Activated T-cell treated with anti-CD3 and anti-CD28 coated beads for 1 hour (primary cell): ENCODE measurements around the gene TUBB3.
"Not testable (repeated sequence)": the region's sequence is repeated elsewhere in the genome, so short reads cannot be mapped to it uniquely, and the experiment has no call there.

ENCODE experiments used
- DNase-seq: peaks from one replicate; pipeline ENCODE4 v3.0.0-alpha.2; 2020; ENCODE audit warnings: low read depth

Gene TUBB3

DNA sequence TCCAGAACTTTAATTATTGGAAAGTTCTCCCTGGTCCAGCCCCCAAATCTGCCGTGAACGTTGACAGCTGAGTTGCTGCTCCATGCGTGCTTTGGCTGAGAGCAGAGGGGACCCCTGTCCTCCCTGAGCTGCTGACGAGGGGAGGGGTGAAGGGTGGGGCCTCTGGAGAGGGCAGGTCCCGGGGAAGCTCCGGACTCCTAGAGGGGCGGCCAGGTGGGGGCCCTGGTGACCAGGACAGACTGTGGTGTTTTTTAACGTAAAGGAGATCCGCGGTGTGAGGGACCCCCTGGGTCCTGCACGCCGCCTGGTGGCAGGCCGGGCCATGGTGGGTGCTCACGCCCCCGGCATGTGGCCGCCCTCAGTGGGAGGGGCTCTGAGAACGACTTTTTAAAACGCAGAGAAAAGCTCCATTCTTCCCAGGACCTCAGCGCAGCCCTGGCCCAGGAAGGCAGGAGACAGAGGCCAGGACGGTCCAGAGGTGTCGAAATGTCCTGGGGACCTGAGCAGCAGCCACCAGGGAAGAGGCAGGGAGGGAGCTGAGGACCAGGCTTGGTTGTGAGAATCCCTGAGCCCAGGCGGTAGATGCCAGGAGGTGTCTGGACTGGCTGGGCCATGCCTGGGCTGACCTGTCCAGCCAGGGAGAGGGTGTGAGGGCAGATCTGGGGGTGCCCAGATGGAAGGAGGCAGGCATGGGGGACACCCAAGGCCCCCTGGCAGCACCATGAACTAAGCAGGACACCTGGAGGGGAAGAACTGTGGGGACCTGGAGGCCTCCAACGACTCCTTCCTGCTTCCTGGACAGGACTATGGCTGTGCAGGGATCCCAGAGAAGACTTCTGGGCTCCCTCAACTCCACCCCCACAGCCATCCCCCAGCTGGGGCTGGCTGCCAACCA, 4.4 kb upstream of the TUBB3 start, which contains the start of gene MC1R:
Gene MC1R (plus strand): TSS at position 410 of the 895 bp plus-strand sequence. CDS start 397 bp downstream, at position 807.
- DNase-seq = no peak

DNA sequence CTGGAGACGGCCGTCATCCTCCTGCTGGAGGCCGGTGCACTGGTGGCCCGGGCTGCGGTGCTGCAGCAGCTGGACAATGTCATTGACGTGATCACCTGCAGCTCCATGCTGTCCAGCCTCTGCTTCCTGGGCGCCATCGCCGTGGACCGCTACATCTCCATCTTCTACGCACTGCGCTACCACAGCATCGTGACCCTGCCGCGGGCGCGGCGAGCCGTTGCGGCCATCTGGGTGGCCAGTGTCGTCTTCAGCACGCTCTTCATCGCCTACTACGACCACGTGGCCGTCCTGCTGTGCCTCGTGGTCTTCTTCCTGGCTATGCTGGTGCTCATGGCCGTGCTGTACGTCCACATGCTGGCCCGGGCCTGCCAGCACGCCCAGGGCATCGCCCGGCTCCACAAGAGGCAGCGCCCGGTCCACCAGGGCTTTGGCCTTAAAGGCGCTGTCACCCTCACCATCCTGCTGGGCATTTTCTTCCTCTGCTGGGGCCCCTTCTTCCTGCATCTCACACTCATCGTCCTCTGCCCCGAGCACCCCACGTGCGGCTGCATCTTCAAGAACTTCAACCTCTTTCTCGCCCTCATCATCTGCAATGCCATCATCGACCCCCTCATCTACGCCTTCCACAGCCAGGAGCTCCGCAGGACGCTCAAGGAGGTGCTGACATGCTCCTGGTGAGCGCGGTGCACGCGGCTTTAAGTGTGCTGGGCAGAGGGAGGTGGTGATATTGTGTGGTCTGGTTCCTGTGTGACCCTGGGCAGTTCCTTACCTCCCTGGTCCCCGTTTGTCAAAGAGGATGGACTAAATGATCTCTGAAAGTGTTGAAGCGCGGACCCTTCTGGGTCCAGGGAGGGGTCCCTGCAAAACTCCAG, 3.4 kb upstream of the TUBB3 start:
- no peak for DNase-seq

DNA sequence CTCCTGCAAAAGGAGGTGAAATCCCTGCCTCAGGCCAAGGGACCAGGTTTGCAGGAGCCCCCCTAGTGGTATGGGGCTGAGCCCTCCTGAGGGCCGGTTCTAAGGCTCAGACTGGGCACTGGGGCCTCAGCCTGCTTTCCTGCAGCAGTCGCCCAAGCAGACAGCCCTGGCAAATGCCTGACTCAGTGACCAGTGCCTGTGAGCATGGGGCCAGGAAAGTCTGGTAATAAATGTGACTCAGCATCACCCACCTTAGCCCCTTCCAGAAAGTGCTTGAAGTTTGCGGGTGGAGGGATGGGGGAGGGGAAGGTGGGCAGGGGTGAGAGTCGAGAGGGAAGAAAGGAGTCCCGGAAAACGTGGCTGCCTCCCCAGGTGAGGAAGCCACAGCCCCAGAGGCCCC, 2.4 kb upstream of the TUBB3 start:
- no peak for DNase-seq

DNA sequence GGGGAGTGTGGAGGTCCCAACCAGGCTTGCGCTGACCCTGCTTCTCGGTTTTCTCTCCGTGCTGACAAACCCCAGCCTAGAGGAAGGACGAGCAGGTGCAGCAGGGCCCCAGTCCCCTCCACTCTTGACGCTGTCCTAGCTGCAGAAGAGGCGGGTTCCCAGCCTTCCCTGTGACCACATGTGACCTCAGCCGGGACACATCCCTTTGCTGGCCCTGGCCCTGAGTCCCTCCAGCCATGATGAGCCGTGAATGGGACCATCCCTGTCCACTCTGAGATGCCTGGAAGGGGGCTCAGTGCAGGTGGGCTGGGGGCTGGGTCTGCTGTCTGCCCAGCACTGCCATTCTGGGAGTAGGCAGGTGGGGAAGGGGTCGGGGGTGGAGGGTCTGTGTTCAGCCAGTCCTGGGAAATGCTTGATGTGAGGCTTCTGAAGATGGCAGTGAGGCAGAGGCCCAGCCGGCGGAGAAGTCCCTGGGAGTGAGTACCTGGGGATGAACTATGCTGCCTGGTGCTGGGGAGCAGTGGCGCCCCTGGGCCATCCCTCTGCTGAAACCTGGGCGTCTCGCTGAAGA, 1.9 kb upstream of the TUBB3 start:
- DNase-seq = no peak

DNA sequence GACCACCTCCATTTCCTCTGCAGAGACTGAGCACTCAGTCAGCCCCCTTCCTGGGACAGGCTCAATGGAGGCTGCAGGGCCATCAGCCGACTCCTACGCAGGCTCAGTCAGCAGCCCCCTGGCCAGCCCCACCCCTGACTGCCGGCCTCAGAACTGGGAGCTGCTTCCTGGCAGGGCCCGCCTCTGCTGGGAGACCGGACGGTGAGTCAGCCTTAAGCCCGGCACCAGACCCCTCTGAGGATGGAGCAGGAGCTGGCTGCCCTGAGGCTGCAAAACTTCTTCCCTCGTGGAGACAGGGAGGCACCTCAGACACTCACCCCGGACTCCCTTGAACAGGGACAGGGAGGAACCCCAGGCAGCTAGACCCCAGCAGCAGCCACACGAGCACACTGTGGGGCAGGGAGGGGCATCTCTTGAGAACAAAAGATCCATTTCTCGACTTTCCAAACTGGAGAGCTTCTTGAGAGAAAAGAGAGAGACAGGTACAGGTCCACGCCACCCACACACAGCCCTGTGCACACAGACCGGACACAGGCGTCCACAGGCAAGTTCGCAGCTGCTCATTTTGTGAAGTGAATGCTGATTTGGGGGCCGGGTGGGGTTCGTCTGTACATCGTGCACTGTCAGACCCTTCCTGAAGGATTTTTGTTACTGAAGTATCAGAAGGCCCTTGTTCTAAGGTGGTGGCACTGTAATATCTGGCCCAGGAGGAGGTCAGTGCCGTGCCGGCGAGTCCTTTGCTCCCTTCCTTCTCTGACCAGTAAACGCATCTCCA, 1.3 kb upstream of the TUBB3 start:
- DNase-seq = no peak

DNA sequence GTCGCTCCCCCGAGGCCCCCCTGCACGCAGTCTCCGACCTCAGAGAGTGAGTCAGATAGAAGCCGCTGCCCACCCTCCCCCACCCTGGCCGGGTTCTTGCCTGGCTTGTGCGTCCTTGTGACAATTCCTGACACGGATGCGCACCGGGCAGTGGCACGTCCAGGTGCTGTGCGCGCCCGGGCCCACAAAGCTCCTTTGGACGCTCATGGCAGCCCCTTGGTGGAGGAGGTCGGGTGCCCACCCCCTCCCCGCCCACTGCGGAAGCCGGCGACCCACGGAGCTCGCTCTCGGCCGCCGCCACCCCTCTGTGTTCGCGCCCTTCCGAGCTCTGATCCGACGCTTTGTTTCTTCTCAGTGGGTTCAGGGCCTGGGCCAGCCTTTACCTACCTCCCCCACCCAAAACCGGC, 662 bp upstream of the TUBB3 start:
- DNase-seq = no peak

DNA sequence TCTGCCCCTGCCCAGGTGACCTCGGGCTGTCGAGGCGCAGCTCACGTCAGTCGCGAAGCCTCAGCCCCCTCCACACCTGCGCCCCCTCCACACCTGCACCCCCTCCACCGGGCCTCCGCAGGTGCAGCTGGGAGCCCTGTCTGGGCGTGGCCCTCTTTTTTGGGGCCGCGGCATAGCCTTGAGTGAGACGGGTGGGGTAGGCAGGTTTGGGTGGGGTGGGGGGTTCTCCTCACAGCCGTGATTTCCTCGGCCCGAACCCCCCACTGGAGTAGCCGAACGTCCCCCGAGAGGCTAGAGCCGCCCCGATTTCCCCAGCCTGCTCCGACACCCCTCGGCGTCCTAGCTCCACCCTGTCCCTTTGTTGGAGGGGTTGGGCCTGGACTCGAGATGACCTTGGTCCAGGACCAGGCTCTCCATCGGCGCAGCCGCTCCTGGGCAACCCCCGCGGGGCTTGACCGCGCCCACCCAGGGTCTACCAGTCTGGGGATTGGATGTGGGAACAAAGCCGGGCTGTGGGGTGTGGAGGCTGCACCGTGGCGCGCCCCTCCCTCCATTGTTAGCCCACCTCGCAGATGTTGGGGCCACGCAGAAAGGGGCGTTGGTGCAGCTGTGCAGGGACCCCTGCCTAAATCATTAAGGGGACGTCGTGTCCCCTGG, 626 bp downstream of the TUBB3 start:
- DNase-seq = no peak

DNA sequence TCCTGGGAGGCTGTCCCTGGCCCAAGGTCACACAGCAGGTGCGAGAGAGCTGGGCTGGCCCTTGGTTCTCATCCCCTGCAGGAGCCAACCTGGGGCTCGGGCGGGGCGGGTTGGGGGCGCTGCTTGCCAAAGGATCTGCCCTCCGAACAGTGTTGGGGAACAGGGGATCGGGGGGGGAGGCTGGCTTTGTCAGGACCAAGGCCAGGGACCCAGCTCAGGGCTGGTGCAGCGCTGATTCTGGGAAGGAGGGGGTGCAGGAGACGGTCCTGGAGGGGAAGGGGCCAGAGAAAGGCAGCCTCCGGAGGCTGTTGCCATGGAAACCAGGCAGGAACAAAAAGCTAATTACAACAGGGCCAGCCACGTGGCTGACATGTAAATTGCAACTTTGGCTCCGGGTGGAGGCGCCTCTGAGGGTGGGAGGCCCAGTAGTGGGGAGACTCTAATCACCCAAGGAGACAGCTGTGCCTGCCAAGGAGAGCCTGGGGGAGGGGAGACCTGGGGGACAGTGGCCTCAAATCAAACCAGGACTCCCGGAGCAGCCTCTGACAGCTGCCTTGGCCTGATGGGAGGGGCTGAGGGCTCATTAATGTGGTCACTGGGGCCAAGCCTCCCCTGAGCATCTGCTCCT, 1.3 kb downstream of the TUBB3 start:
- no peak for DNase-seq

DNA sequence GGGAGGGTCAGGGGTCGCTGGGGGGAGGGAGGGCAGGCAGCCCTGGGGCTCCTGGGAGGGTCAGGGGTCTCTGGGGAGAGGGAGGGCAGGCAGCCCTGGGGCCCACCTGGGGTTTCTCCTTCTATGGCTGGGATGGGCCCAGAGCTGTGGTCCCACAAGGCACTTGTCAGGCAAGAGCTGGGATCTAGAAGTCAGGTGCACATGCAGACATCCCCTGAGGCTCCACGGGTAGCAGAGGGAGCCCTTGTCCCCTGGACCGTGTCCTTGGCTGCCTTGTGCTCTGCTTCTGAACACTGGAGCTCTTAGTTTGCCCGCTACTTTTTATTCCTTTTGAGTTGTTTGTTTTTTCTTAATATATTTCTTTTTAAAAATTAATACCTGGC, 1.8 kb downstream of the TUBB3 start:
- no peak for DNase-seq

DNA sequence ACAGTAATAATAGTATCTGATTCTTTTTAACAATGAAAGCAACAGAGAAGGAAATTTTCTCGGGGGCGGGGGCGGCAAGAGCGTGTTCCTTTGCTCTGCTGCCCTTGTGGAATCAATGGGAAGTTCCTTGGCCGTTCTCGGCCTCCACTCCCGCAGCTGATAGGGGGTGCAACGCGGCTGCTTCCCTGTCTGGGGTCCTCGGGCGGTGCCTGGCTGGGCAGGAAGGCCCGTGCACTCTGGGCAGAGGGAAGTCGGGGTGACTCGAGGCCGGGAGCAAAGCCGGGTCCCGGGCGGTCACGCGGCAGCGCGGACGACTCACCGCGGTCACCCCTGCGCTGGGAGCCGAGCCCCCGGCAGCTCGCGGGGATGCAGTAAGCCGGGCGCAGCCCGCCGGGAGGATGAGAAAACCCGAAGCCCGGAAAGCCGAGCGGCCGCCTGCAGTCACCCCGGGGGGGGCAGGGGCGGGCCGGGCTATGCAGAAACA, 2.5 kb downstream of the TUBB3 start:
- no peak for DNase-seq

DNA sequence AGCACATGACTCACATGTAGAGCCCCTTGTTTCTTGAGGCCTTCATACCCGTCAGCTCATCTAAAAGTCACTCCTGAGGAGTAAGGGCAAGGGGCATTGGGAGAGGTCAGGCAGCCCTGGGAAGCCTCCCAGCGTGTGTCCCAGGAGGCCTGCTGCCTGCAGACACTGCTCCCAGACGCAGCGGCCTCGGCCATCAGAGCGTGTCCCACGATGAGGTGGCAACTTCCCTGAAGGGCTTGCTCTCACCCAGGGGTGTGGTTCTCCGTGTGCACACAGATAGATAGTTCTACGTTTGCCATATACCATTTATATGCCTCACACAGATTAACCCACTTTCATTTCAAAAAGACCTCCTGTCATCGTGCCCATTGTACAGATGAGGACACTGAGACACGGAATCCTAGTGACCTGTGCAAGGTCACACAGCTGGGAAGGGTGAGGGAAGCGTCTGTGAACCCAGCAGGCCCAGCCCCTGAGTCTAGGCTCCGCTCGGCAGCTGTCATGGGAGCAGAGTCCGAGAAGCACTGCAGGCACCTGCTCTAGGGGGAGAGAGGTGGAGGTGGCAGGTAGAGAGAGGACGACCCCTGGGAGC, 8.3 kb downstream of the TUBB3 start:
- no peak for DNase-seq

DNA sequence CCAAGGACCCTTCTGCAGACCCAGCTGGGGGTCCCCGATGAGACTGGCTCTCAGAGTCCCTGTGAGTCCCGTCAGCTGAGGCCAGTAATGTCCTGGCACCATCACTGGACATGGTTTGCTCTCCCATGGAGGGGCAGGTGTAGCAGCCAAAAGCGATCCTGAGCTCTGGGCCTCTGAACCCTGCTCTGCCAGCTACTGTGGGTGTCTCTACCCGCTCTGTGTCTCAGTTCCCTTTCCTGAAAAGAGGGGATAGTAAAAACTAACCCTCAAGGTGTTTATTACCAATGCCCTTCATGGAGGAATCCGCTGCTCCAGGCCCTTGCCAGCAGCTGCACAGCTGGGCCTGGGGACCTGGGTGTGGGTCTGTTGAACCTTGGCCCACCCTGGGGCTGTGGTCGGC, 8.8 kb downstream of the TUBB3 start:
- DNase-seq = no peak

DNA sequence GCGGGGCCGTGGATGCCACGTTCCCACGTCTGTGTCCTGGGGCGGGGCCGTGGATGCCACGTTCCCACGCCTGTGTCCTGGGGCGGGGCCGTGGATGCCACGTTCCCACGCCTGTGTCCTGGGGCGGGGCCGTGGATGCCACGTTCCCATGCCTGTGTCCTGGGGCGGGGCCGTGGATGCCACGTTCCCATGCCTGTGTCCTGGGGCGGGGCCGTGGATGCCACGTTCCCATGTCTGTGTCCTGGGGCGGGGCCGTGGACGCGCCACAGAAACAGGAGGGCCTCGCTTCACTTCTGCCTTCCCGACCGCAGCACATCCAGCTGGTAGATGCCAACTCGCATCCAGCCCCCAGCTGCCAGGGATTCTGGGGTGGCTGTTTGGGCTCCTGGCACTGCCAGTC, 10.9 kb downstream of the TUBB3 start:
- not testable (repeated sequence) for DNase-seq

DNA sequence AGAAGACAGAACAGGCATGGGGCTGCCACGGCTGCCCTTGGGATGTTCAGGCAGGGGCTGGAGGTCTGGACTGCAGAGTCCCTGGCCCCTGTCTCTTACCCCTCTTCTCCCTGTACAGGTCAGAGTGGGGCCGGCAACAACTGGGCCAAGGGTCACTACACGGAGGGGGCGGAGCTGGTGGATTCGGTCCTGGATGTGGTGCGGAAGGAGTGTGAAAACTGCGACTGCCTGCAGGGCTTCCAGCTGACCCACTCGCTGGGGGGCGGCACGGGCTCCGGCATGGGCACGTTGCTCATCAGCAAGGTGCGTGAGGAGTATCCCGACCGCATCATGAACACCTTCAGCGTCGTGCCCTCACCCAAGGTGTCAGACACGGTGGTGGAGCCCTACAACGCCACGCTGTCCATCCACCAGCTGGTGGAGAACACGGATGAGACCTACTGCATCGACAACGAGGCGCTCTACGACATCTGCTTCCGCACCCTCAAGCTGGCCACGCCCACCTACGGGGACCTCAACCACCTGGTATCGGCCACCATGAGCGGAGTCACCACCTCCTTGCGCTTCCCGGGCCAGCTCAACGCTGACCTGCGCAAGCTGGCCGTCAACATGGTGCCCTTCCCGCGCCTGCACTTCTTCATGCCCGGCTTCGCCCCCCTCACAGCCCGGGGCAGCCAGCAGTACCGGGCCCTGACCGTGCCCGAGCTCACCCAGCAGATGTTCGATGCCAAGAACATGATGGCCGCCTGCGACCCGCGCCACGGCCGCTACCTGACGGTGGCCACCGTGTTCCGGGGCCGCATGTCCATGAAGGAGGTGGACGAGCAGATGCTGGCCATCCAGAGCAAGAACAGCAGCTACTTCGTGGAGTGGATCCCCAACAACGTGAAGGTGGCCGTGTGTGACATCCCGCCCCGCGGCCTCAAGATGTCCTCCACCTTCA, 11.7 kb downstream of the TUBB3 start:
- DNase-seq = no peak

DNA sequence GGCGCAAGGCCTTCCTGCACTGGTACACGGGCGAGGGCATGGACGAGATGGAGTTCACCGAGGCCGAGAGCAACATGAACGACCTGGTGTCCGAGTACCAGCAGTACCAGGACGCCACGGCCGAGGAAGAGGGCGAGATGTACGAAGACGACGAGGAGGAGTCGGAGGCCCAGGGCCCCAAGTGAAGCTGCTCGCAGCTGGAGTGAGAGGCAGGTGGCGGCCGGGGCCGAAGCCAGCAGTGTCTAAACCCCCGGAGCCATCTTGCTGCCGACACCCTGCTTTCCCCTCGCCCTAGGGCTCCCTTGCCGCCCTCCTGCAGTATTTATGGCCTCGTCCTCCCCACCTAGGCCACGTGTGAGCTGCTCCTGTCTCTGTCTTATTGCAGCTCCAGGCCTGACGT, 12.5 kb downstream of the TUBB3 start:
- not testable (repeated sequence) for DNase-seq

DNA sequence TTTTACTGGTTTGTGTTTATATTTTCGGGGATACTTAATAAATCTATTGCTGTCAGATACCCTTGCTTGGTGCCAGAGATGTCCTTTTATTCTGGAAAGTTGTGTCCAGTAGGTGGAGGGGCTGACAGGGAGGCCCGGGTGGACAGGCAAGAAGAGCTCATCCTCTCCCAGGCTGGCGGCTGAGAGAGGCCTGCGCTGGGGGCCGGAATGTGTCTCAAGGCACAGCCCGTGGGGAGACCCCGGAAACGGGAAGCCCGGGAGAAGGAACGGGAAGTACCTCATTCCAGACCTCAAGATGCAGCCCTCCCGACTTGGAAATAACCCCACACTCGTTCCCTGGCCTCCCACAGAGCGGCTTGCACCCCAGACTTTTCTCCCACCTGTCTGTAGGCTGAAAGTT, 12.9 kb downstream of the TUBB3 start:
- no peak for DNase-seq

DNA sequence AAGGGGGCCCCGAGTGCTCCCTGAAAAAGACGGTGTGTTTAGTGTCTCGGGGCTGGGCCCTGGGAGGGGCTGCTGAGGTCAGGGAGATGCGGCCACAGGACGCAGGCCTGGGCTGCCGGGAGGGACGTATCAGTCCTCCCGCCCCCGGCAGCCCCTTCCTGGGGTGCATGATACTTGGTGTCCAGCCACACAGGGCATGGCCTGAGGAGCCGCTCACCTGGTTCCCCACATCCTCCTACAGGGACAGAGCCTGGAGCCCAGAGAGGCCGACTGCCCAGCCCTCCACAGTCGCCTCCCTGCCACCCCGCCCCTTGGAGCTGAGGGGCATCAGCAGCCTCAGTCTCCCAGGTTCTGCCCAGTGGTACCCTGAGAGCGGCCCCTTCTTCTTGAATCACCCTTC, 13.4 kb downstream of the TUBB3 start:
- DNase-seq = no peak

DNA sequence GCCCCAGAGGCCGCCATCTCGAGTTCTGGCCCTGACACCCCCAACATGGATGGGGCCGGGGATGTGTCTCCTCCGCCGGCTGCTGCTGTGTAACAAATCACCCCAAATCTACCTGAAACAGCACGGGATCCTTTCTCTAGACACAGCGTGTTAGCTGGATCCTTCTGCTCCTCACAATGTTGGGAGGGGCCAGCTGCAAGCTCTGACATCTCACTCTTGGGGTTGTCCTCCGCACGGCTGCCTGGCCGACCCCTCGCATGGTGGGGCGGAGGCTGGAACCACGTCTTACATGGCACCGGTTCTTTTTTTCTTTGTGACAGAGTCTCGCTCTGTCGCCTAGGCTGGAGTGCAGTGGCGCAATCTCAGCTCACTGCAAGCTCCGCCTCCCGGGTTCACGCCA, 13.8 kb downstream of the TUBB3 start:
- DNase-seq = no peak

DNA sequence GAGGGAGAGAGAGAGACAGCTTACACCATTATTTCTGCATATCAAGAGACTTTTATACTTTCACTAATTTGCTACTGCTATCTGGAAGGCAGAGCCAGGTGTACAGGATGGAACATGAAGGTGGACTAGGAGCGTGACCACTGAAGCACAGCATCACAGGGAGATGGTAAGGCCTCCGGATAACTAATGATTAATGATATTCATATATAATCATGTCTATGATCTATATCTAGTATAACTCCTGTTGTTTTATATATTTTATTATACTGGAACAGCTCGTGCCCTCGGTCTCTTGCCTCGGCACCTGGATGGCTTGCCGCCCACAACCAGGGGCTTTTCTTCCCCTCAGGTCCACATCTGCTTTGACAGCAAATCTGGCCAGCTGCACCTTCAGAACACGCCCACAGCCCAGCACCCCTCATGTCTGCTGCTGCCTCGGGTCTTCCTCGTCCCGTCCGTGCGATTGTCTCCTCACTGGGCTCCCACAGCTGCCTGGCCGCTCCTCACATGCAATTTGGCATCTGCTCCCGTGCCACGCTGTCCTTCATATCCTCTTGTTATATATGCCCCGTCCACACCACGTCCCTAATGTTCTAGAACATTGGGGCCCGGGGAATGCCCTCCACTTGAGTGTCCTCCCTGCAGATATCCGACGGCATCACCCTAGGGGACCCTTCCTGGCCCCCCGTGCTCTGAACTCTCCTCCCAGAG, 15.2 kb downstream of the TUBB3 start:
- DNase-seq = no peak
